ENCODE data around the gene SMTNL1. TPM values are rescaled to one million over a fixed set of nuclear protein-coding genes. Genes with fewer than 3 reads are reported as not detected.
A peak's percentile ranks its signal among the peaks of the same experiment; 100 is the strongest.
"Not testable (repeated sequence)": the region's sequence is repeated elsewhere in the genome, so short reads cannot be mapped to it uniquely, and the experiment has no call there.

The SMTNL1 gene
- total RNA-seq, 1 donor from 2014 or later: not detected

- DNase-seq; intact Hi-C loops (cut with DNase I); ATAC-seq (ENCODE audit: poor library complexity): not testable (repeated sequence)
Observed at GRCh38 chr11:57534449-57534848, 2.9 kb upstream of the SMTNL1 start.

- intact Hi-C loops (cut with DNase I): no loop called here
- DNase-seq (no peak), ATAC-seq (ENCODE audit: poor library complexity) (no peak)
Observed at GRCh38 chr11:57539342-57539741, 1.9 kb downstream of the SMTNL1 start.

GRCh38 chr11:57541169-57541568 lies 3.8 kb downstream of the SMTNL1 start:
- DNase-seq: peak; percentile 26
- peak; percentile 57 for ATAC-seq (ENCODE audit: poor library complexity)
- intact Hi-C loops (cut with DNase I): no loop called here

GRCh38 chr11:57542582-57542981 lies 5.2 kb downstream of the SMTNL1 start:
- ATAC-seq (ENCODE audit: poor library complexity): no peak
- intact Hi-C loops (cut with DNase I): no loop called here
- DNase-seq: peak; percentile 13

- DNase-seq: peak; percentile 6
- no peak for ATAC-seq (ENCODE audit: poor library complexity)
- intact Hi-C loops (cut with DNase I): no loop called here
Observed at GRCh38 chr11:57543593-57543992, 6.2 kb downstream of the SMTNL1 start.

GRCh38 chr11:57544566-57544965 lies 7.2 kb downstream of the SMTNL1 start:
- no peak for DNase-seq
- no peak for ATAC-seq (ENCODE audit: poor library complexity)
- intact Hi-C loops (cut with DNase I): no loop called here

- ATAC-seq (ENCODE audit: poor library complexity) (no peak), DNase-seq (no peak)
- intact Hi-C loops (cut with DNase I): no loop called here
Observed at GRCh38 chr11:57545883-57546282, 8.5 kb downstream of the SMTNL1 start.

- intact Hi-C loops (cut with DNase I): no loop called here
- DNase-seq (no peak), ATAC-seq (ENCODE audit: poor library complexity) (no peak)
Observed at GRCh38 chr11:57546451-57546850, 9.1 kb downstream of the SMTNL1 start.

- intact Hi-C loops (cut with DNase I): no loop called here
- DNase-seq (no peak), ATAC-seq (ENCODE audit: poor library complexity) (no peak)
Observed at GRCh38 chr11:57546869-57547475, 9.6 kb downstream of the SMTNL1 start.

GRCh38 chr11:57547854-57548377 lies 10.5 kb downstream of the SMTNL1 start:
- DNase-seq: no peak
- ATAC-seq (ENCODE audit: poor library complexity): no peak
- intact Hi-C loops (cut with DNase I): no loop called here

GRCh38 chr11:57549983-57550382 lies 12.6 kb downstream of the SMTNL1 start:
- intact Hi-C loops (cut with DNase I): no loop called here
- ATAC-seq (ENCODE audit: poor library complexity) (no peak), DNase-seq (no peak)

GRCh38 chr11:57551941-57552340 lies 14.5 kb downstream of the SMTNL1 start:
- ATAC-seq (ENCODE audit: poor library complexity): no peak
- no peak for DNase-seq
- intact Hi-C loops (cut with DNase I): no loop called here

GRCh38 chr11:57552479-57552878 lies 15.1 kb downstream of the SMTNL1 start:
- DNase-seq (no peak), ATAC-seq (ENCODE audit: poor library complexity) (no peak)
- intact Hi-C loops (cut with DNase I): no loop called here

GRCh38 chr11:57555393-57555792 lies 18.0 kb downstream of the SMTNL1 start:
- DNase-seq: no peak
- ATAC-seq (ENCODE audit: poor library complexity): no peak
- intact Hi-C loops (cut with DNase I): no loop called here

GRCh38 chr11:57556041-57556440 lies 18.6 kb downstream of the SMTNL1 start:
- intact Hi-C loops (cut with DNase I): no loop called here
- DNase-seq (no peak), ATAC-seq (ENCODE audit: poor library complexity) (no peak)

- no peak for DNase-seq
- no peak for ATAC-seq (ENCODE audit: poor library complexity)
- intact Hi-C loops (cut with DNase I): no loop called here
Observed at GRCh38 chr11:57560146-57560545, 22.8 kb downstream of the SMTNL1 start.

GRCh38 chr11:57562596-57562995 lies 25.2 kb downstream of the SMTNL1 start:
- ATAC-seq (ENCODE audit: poor library complexity) (no peak), DNase-seq (no peak)
- intact Hi-C loops (cut with DNase I): no loop called here

GRCh38 chr11:57566005-57566904 lies 28.9 kb downstream of the SMTNL1 start:
- no peak for DNase-seq
- peak; percentile 51 for ATAC-seq (ENCODE audit: poor library complexity)
- intact Hi-C loops (cut with DNase I): no loop called here

GRCh38 chr11:57566905-57567514 lies 29.6 kb downstream of the SMTNL1 start:
- ATAC-seq (ENCODE audit: poor library complexity): peak; percentile 18
- no peak for DNase-seq
- intact Hi-C loops (cut with DNase I): no loop called here

All from Right ventricle myocardium superior (tissue), 1 donor.